IMR-90 (cell line): ENCODE data around the gene SLC37A3. TPM values are rescaled to one million over a fixed set of nuclear protein-coding genes. Genes with fewer than 3 reads are reported as not detected.

ENCODE experiments used
- ATAC-seq: fragments of 200-7000 bp; cut with Tn5 transposase; 2 replicates; pipeline ENCODE4 v1.9.1; 2020; ENCODE audit warnings: low read depth, mild to moderate bottlenecking, moderate library complexity
- BruUV-seq: library from RNA; stranded (reverse); fragments of 400-500 nt; replicated peaks from 2 replicates; lab custom pipeline; 2021; lab: Mats Ljungman, UMichigan
- CTCF ChIA-PET: fragments of 300-600 bp; formaldehyde crosslinking; extraction: SDS; loops from one replicate; lab custom pipeline; 2021; ENCODE audit warnings: antibody characterized with exemption; lab: Yijun Ruan, JAX
- POLR2A ChIA-PET: fragments of 300-600 bp; sonication (Branson Sonifier 250); formaldehyde crosslinking; loops from one replicate; lab custom pipeline; 2022; ENCODE audit warnings: antibody characterized with exemption; ENCODE audit not compliant: unreplicated experiment; lab: Charles Lee
- DNase-seq: peaks from one replicate; pipeline ENCODE4 v3.0.0; 2013
- H2AFZ ChIP-seq: replicated peaks from 2 replicates; pipeline ENCODE3; 2013; ENCODE audit warnings: low read length, mild to moderate bottlenecking; ENCODE audit not compliant: poor library complexity
- H2AK5ac ChIP-seq: 2 replicates; pipeline ENCODE4 v1.6.1; 2013; ENCODE audit warnings: low read depth, low read length, inconsistent platforms
- H2AK9ac ChIP-seq: replicated peaks from 2 replicates; pipeline ENCODE3; 2013; ENCODE audit warnings: mild to moderate bottlenecking, low read depth, low read length, moderate library complexity; ENCODE audit not compliant: poor library complexity
- H2BK120ac ChIP-seq: 2 replicates; pipeline ENCODE4 v1.6.1; 2013; ENCODE audit warnings: low read depth, low read length, inconsistent platforms
- H2BK15ac ChIP-seq: 3 replicates; pipeline ENCODE4 v1.6.1; 2013; ENCODE audit warnings: low read depth, low read length, inconsistent platforms
- H2BK20ac ChIP-seq: 2 replicates; pipeline ENCODE4 v1.6.1; 2013; ENCODE audit warnings: low read depth, mild to moderate bottlenecking, inconsistent platforms, low read length, moderate library complexity
- H2BK5ac ChIP-seq: 2 replicates; pipeline ENCODE4 v1.6.1; 2013; ENCODE audit warnings: mild to moderate bottlenecking, low read depth, low read length, inconsistent platforms; ENCODE audit not compliant: poor library complexity, severe bottlenecking
- H3K14ac ChIP-seq: replicated peaks from 2 replicates; pipeline ENCODE4 v1.6.1; 2013; ENCODE audit warnings: low read depth, low read length, inconsistent platforms
- H3K18ac ChIP-seq: 2 replicates; pipeline ENCODE4 v1.6.1; 2013; ENCODE audit warnings: low read depth, low read length, control low read depth
- H3K23ac ChIP-seq: 2 replicates; pipeline ENCODE4 v1.6.1; 2013; ENCODE audit warnings: low read depth, low read length, inconsistent platforms
- H3K27ac ChIP-seq: 2 replicates; pipeline ENCODE4 v1.5.1; 2013; ENCODE audit warnings: mild to moderate bottlenecking, control low read depth, low read length; ENCODE audit not compliant: insufficient read depth
- H3K27me3 ChIP-seq: 2 replicates; pipeline ENCODE4 v1.6.1; 2013; ENCODE audit warnings: low read length; ENCODE audit not compliant: control insufficient read depth, insufficient read depth
- H3K36me3 ChIP-seq: 2 replicates; pipeline ENCODE4 v1.6.1; 2013; ENCODE audit warnings: low read length, mixed read lengths; ENCODE audit not compliant: control insufficient read depth, insufficient read depth
- H3K4ac ChIP-seq: 2 replicates; pipeline ENCODE4 v1.6.1; 2013; ENCODE audit warnings: low read depth, low read length, inconsistent platforms
- H3K4me1 ChIP-seq: 2 replicates; pipeline ENCODE4 v1.6.1; 2013; ENCODE audit warnings: low read length, mixed read lengths; ENCODE audit not compliant: control insufficient read depth, insufficient read depth
- H3K4me2 ChIP-seq: 2 replicates; pipeline ENCODE4 v1.6.1; 2013; ENCODE audit warnings: low read depth, mild to moderate bottlenecking, control low read depth, low read length, moderate library complexity
- H3K4me3 ChIP-seq: 2 replicates; pipeline ENCODE4 v1.5.1; 2013; ENCODE audit warnings: low read depth, mild to moderate bottlenecking, control low read depth, low read length, moderate library complexity; ENCODE audit not compliant: insufficient read depth
- H3K56ac ChIP-seq: 2 replicates; pipeline ENCODE4 v1.6.1; 2013; ENCODE audit warnings: low read length, inconsistent platforms; ENCODE audit not compliant: insufficient read depth; ENCODE audit errors: extremely low read depth
- H3K79me1 ChIP-seq, 2 experiments: 2 replicates each; pipeline ENCODE4 v1.6.1; 2013; ENCODE audit warnings: low read length in 2 of 2, inconsistent platforms in 1 of 2, low read depth in 1 of 2
- H3K9ac ChIP-seq: 2 replicates; pipeline ENCODE4 v1.6.1; 2013; ENCODE audit warnings: low read depth, low read length, control low read depth
- H3K9me1 ChIP-seq: 2 replicates; pipeline ENCODE4 v1.6.1; 2013; ENCODE audit warnings: low read length, inconsistent platforms; ENCODE audit not compliant: insufficient read depth
- H3K9me3 ChIP-seq: 2 replicates; pipeline ENCODE4 v1.6.1; 2013; ENCODE audit warnings: low read length; ENCODE audit not compliant: control insufficient read depth, insufficient read depth
- H4K20me1 ChIP-seq: 2 replicates; pipeline ENCODE4 v1.6.1; 2013; ENCODE audit warnings: low read length, inconsistent platforms; ENCODE audit not compliant: insufficient read depth
- H4K5ac ChIP-seq: 2 replicates; pipeline ENCODE4 v1.6.1; 2013; ENCODE audit warnings: mild to moderate bottlenecking, low read depth, low read length, control low read depth
- H4K8ac ChIP-seq, 2 experiments: 2 replicates each; pipeline ENCODE4 v1.6.1; 2013; ENCODE audit warnings: low read depth in 2 of 2, low read length in 2 of 2, control low read depth in 1 of 2, inconsistent platforms in 1 of 2
- H4K91ac ChIP-seq: 2 replicates; pipeline ENCODE4 v1.6.1; 2013; ENCODE audit warnings: low read depth, low read length, inconsistent platforms; ENCODE audit not compliant: insufficient read depth
- CHD1 ChIP-seq: IDR thresholded peaks from 2 replicates; pipeline ENCODE4 v1.6.1; 2012; ENCODE audit warnings: low read depth, low read length, improper control_type of control experiment
- FOS ChIP-seq: fragments of 150-350 bp; IDR thresholded peaks from 2 replicates; pipeline ENCODE4 v1.6.1; 2016; ENCODE audit warnings: low read depth, low read length
- MAFK ChIP-seq: IDR thresholded peaks from 2 replicates; pipeline ENCODE4 v1.6.1; 2012; ENCODE audit warnings: low read depth, low read length, improper control_type of control experiment
- MAZ ChIP-seq: IDR thresholded peaks from 2 replicates; pipeline ENCODE4 v1.6.1; 2012; ENCODE audit warnings: low read depth, mild to moderate bottlenecking, low read length, improper control_type of control experiment, moderate library complexity, borderline replicate concordance
- NFE2L2 ChIP-seq: fragments of 150-350 bp; IDR thresholded peaks from 2 replicates; pipeline ENCODE4 v1.6.1; 2016; ENCODE audit warnings: low read depth, mild to moderate bottlenecking, low read length
- POLR2A ChIP-seq: IDR thresholded peaks from 2 replicates; pipeline ENCODE4 v1.6.1; 2012; ENCODE audit warnings: mild to moderate bottlenecking, low read depth, low read length
- RAD21 ChIP-seq: IDR thresholded peaks from 2 replicates; pipeline ENCODE4 v1.6.1; 2012; ENCODE audit warnings: low read length, improper control_type of control experiment
- RCOR1 ChIP-seq: IDR thresholded peaks from 2 replicates; pipeline ENCODE4 v1.6.1; 2012; ENCODE audit warnings: mild to moderate bottlenecking, low read length, improper control_type of control experiment; ENCODE audit not compliant: insufficient replicate concordance
- RFX5 ChIP-seq: IDR thresholded peaks from 2 replicates; pipeline ENCODE4 v1.8.0; 2012; ENCODE audit warnings: low read depth, mild to moderate bottlenecking, low read length, moderate library complexity
- SMC3 ChIP-seq: fragments of 150-350 bp; IDR thresholded peaks from 2 replicates; pipeline ENCODE4 v1.6.1; 2016; ENCODE audit warnings: low read depth, mild to moderate bottlenecking, antibody characterized with exemption, low read length, moderate library complexity
- WGBS, 2 experiments: methylation state at CpG; one replicate each; pipeline versions ENCODE4 v1.1.5 to v1.1.7; 2013; ENCODE audit warnings: missing lambda C conversion rate in 2 of 2; ENCODE audit not compliant: insufficient read length in 1 of 2; ENCODE audit errors: extremely low coverage in 2 of 2; 5-methylcytosine and 5-hydroxymethylcytosine counted together
- dilution Hi-C: fragments of 300-500 bp; cut with HindIII; formaldehyde crosslinking; loops from one replicate; pipeline ENCODE4 v1.14.3; 2018; ENCODE audit warnings: low sequenced_read_pairs; ENCODE audit not compliant: unreplicated experiment
- in situ Hi-C: fragments of 300-500 bp; cut with MboI; formaldehyde crosslinking; loops from 3 replicates; pipeline ENCODE4 v1.14.3; 2019; ENCODE audit warnings: low sequenced_read_pairs, inconsistent platforms, mixed read lengths
- intact Hi-C: fragments of 100-400 bp; cut with micrococcal nuclease; formaldehyde crosslinking; loops from 2 replicates; pipeline ENCODE4 v1.10.0; 2022
- polyA plus RNA-seq, 3 experiments: library from polyadenylated mRNA; depleted of rRNA; stranded (reverse); fragments of >200 nt; gene quantifications; 2 replicates each; pipeline ENCODE4 v1.2.3, GENCODE V29; 2012; ENCODE audit warnings: low replicate concordance in 1 of 3
- total RNA-seq: library from RNA; depleted of rRNA; stranded (reverse); fragments of >200 nt; gene quantifications from 2 replicates; pipeline ENCODE4 v1.2.3, GENCODE V29; 2012
- TF ChIP-seq, protein P1 (sequence below): conservative IDR thresholded peaks from 2 replicates; pipeline ENCODE4 v1.5.1; 2012; ENCODE audit warnings: mild to moderate bottlenecking, low read depth, low read length, improper control_type of control experiment
- TF ChIP-seq, protein P2 (sequence below): fragments of 150-350 bp; IDR thresholded peaks from 2 replicates; pipeline ENCODE4 v1.6.1; 2017; ENCODE audit warnings: mild to moderate bottlenecking, antibody characterized with exemption, low read length, low read depth
- TF ChIP-seq, protein P3 (sequence below): fragments of 150-350 bp; IDR thresholded peaks from 2 replicates; pipeline ENCODE4 v1.6.1; 2016; ENCODE audit warnings: low read depth, mild to moderate bottlenecking, low read length, moderate library complexity, borderline replicate concordance

Gene SLC37A3
- total and polyA plus RNA-seq, 2 of the 4 experiments (the other 2 are of a cell fraction), result 43.2 to 45.3 TPM

DNA sequence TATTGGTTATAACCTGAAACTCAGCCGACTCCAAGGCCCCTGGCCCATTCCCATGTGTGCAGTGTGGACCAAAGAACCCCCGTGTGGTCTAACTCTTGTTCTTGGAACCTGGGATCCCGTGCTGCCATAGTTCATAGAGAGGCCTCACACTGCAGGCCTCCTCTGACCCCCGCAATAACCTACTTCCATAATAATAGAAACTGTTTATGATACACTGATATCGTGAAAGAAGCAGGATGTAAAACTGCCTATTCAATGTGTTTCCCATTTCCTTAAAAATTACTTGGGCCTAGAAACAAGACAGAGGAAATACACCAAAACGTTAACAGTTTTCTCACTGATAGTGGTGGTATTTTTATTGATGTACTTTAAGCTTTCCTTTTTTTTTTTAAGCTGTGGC lies 112.4 kb downstream of the SLC37A3 start:
- Histone ChIP-seq H2BK15ac (no peak overlapping the region), H3K9me1 (no peaks in the 10 kb centered on the region), H3K14ac (no peak overlapping the region), H3K56ac (no peak overlapping the region), H3K4me2 (no peak overlapping the region), H3K9me3 (peaks cover 5% of the 10 kb centered on the region), H2AK9ac (no peak overlapping the region), H3K36me3 (no peaks in the 10 kb centered on the region), H3K18ac (no peak overlapping the region), H4K8ac (no peak overlapping the region), H2BK5ac (no peak overlapping the region), H4K20me1 (no peaks in the 10 kb centered on the region), H3K79me1 (no peaks in the 10 kb centered on the region), H3K4me3 (no peak overlapping the region), H3K27me3 (peaks cover 36% of the 10 kb centered on the region), H3K23ac (no peak overlapping the region), H3K9ac (no peak overlapping the region), H3K4ac (no peak overlapping the region), H2BK20ac (no peak overlapping the region), H2AK5ac (no peak overlapping the region), H3K27ac (no peak overlapping the region), H4K5ac (no peak overlapping the region), H2BK120ac (no peak overlapping the region), H4K91ac (no peak overlapping the region), H2AFZ (no peak overlapping the region), H3K4me1 (no peaks in the 10 kb centered on the region)
- intact Hi-C loops (no loop called here), dilution Hi-C loops (no loop called here), in situ Hi-C loops (no loop called here)
- 62% methylated on average over 2 of the region's 6 CpGs; no CpG with 5 or more reads in 1 of the 2 experiments for WGBS, 2 experiments
- CTCF ChIA-PET, result no interaction called here
- BruUV-seq, result no TSS peak
- ATAC-seq (no peak), DNase-seq (no peak)
- POLR2A ChIA-PET, result no interaction called here
- TF ChIP-seq, protein P1, sequence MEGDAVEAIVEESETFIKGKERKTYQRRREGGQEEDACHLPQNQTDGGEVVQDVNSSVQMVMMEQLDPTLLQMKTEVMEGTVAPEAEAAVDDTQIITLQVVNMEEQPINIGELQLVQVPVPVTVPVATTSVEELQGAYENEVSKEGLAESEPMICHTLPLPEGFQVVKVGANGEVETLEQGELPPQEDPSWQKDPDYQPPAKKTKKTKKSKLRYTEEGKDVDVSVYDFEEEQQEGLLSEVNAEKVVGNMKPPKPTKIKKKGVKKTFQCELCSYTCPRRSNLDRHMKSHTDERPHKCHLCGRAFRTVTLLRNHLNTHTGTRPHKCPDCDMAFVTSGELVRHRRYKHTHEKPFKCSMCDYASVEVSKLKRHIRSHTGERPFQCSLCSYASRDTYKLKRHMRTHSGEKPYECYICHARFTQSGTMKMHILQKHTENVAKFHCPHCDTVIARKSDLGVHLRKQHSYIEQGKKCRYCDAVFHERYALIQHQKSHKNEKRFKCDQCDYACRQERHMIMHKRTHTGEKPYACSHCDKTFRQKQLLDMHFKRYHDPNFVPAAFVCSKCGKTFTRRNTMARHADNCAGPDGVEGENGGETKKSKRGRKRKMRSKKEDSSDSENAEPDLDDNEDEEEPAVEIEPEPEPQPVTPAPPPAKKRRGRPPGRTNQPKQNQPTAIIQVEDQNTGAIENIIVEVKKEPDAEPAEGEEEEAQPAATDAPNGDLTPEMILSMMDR, result no peak
- TF ChIP-seq MAZ (no peak), POLR2A (no peak), MAFK (no peak), RFX5 (no peak), FOS (no peak), SMC3 (no peak), CHD1 (no peak), RCOR1 (no peak), RAD21 (no peak), NFE2L2 (no peak)
- TF ChIP-seq, protein P2, sequence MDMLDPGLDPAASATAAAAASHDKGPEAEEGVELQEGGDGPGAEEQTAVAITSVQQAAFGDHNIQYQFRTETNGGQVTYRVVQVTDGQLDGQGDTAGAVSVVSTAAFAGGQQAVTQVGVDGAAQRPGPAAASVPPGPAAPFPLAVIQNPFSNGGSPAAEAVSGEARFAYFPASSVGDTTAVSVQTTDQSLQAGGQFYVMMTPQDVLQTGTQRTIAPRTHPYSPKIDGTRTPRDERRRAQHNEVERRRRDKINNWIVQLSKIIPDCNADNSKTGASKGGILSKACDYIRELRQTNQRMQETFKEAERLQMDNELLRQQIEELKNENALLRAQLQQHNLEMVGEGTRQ, result no peak
- TF ChIP-seq, protein P3, sequence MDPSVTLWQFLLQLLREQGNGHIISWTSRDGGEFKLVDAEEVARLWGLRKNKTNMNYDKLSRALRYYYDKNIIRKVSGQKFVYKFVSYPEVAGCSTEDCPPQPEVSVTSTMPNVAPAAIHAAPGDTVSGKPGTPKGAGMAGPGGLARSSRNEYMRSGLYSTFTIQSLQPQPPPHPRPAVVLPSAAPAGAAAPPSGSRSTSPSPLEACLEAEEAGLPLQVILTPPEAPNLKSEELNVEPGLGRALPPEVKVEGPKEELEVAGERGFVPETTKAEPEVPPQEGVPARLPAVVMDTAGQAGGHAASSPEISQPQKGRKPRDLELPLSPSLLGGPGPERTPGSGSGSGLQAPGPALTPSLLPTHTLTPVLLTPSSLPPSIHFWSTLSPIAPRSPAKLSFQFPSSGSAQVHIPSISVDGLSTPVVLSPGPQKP, result no peak
